H9 (cell line): ENCODE measurements around the gene OMP. TPM values are rescaled to one million over a fixed set of nuclear protein-coding genes. Genes with fewer than 3 reads are reported as not detected.

Experiments used
- DNase-seq: peaks from one replicate; pipeline ENCODE4 v3.0.0-alpha.2; 2017
- H2AFZ ChIP-seq: one replicate; pipeline ENCODE4 v1.6.1; 2013; ENCODE audit warnings: mild to moderate bottlenecking, low read length, control low read depth, moderate library complexity
- H2AK5ac ChIP-seq: 2 replicates; pipeline ENCODE4 v1.6.1; 2013; ENCODE audit warnings: low read length, control low read depth, mixed read lengths; ENCODE audit not compliant: insufficient read length
- H2BK120ac ChIP-seq: one replicate; pipeline ENCODE4 v1.6.1; 2013; ENCODE audit warnings: low read depth, mild to moderate bottlenecking, low read length, control low read depth, inconsistent platforms; ENCODE audit not compliant: poor library complexity, severe bottlenecking
- H2BK12ac ChIP-seq: 2 replicates; pipeline ENCODE4 v1.6.1; 2013; ENCODE audit warnings: low read length, control low read depth, mixed read lengths, low read depth; ENCODE audit not compliant: insufficient read length
- H2BK15ac ChIP-seq: 2 replicates; pipeline ENCODE4 v1.6.1; 2013; ENCODE audit warnings: low read depth, low read length, control low read depth
- H2BK20ac ChIP-seq: one replicate; pipeline ENCODE4 v1.6.1; 2013; ENCODE audit warnings: low read depth, mild to moderate bottlenecking, low read length, control low read depth, inconsistent platforms; ENCODE audit not compliant: poor library complexity, severe bottlenecking
- H2BK5ac ChIP-seq: 2 replicates; pipeline ENCODE4 v1.6.1; 2013; ENCODE audit warnings: low read length, control low read depth, mixed read lengths; ENCODE audit not compliant: insufficient read length
- H3K14ac ChIP-seq: 2 replicates; pipeline ENCODE4 v1.6.1; 2013; ENCODE audit warnings: low read length, control low read depth; ENCODE audit not compliant: insufficient read depth
- H3K18ac ChIP-seq: 2 replicates; pipeline ENCODE4 v1.6.1; 2013; ENCODE audit warnings: low read depth, mild to moderate bottlenecking, mixed read lengths, low read length, control low read depth; ENCODE audit not compliant: insufficient read length
- H3K23ac ChIP-seq: 2 replicates; pipeline ENCODE4 v1.6.1; 2013; ENCODE audit warnings: low read length, control low read depth, mixed read lengths, low read depth; ENCODE audit not compliant: insufficient read length
- H3K23me2 ChIP-seq: 2 replicates; pipeline ENCODE4 v1.6.1; 2013; ENCODE audit warnings: low read depth, mild to moderate bottlenecking, mixed read lengths, low read length, control low read depth; ENCODE audit not compliant: insufficient read length, poor library complexity, severe bottlenecking
- H3K27ac ChIP-seq: 2 replicates; pipeline ENCODE4 v1.5.1; 2013; ENCODE audit warnings: low read length, control low read depth, mixed read lengths, low read depth; ENCODE audit not compliant: insufficient read length
- H3K27me3 ChIP-seq: 2 replicates; pipeline ENCODE4 v1.6.1; 2013; ENCODE audit warnings: low read length, control low read depth, inconsistent platforms; ENCODE audit not compliant: insufficient read depth
- H3K4ac ChIP-seq: 2 replicates; pipeline ENCODE4 v1.6.1; 2013; ENCODE audit warnings: low read depth, mild to moderate bottlenecking, control low read depth, inconsistent platforms, low read length, moderate library complexity
- H3K4me1 ChIP-seq: 2 replicates; pipeline ENCODE4 v1.6.1; 2013; ENCODE audit warnings: low read length, control low read depth, inconsistent platforms; ENCODE audit not compliant: insufficient read depth
- H3K4me2 ChIP-seq: 2 replicates; pipeline ENCODE4 v1.6.1; 2013; ENCODE audit warnings: low read length, control low read depth, mixed read lengths; ENCODE audit not compliant: insufficient read length, insufficient read depth
- H3K56ac ChIP-seq: 2 replicates; pipeline ENCODE4 v1.6.1; 2013; ENCODE audit warnings: low read depth, mild to moderate bottlenecking, mixed read lengths, low read length, control low read depth; ENCODE audit not compliant: insufficient read length
- H3K79me1 ChIP-seq: 2 replicates; pipeline ENCODE4 v1.6.1; 2013; ENCODE audit warnings: low read depth, mild to moderate bottlenecking, moderate library complexity, low read length, control low read depth, inconsistent platforms; ENCODE audit not compliant: insufficient read depth, poor library complexity, severe bottlenecking
- H3K79me2 ChIP-seq: 2 replicates; pipeline ENCODE4 v1.6.1; 2013; ENCODE audit warnings: low read length, control low read depth, inconsistent platforms; ENCODE audit not compliant: insufficient read depth
- H3K9ac ChIP-seq: 2 replicates; pipeline ENCODE4 v1.6.1; 2013; ENCODE audit warnings: low read length, control low read depth, mixed read lengths; ENCODE audit not compliant: insufficient read length; ENCODE audit errors: extremely low read depth
- H3K9me3 ChIP-seq: one replicate; pipeline ENCODE4 v1.6.1; 2013; ENCODE audit warnings: low read depth, low read length, inconsistent platforms; ENCODE audit not compliant: control insufficient read depth
- H3T11ph ChIP-seq: one replicate; pipeline ENCODE4 v1.6.1; 2013; ENCODE audit warnings: mild to moderate bottlenecking, low read length, control low read depth, inconsistent platforms
- H4K20me1 ChIP-seq: one replicate; pipeline ENCODE4 v1.6.1; 2013; ENCODE audit not compliant: control insufficient read depth, insufficient read length, insufficient read depth
- H4K5ac ChIP-seq: 2 replicates; pipeline ENCODE4 v1.6.1; 2013; ENCODE audit warnings: low read depth, mild to moderate bottlenecking, mixed read lengths, low read length, control low read depth; ENCODE audit not compliant: insufficient read length
- H4K8ac ChIP-seq: replicated peaks from 2 replicates; pipeline ENCODE4 v1.6.1; 2013; ENCODE audit warnings: low read length, control low read depth, mixed read lengths, low read depth; ENCODE audit not compliant: insufficient read length
- H4K91ac ChIP-seq: 2 replicates; pipeline ENCODE4 v1.6.1; 2013; ENCODE audit warnings: low read depth, mild to moderate bottlenecking, moderate library complexity, mixed read lengths, low read length, control low read depth; ENCODE audit not compliant: insufficient read length
- H3K27ac Mint-ChIP-seq, 3 experiments: 2 replicates in 2 of 3; 3 replicates in 1 of 3; pipeline ENCODE4 v1.8.0; 2020 to 2021; ENCODE audit warnings: mixed read lengths in 3 of 3, mild to moderate bottlenecking in 1 of 3, moderate library complexity in 1 of 3
- H3K27me3 Mint-ChIP-seq: 2 replicates; pipeline ENCODE4 v1.8.0; 2021; ENCODE audit warnings: low read depth, mild to moderate bottlenecking, moderate library complexity, mixed read lengths
- H3K36me3 Mint-ChIP-seq, 3 experiments: 2 replicates in 2 of 3; 3 replicates in 1 of 3; pipeline ENCODE4 v1.8.0; 2020 to 2021; ENCODE audit warnings: low read depth in 3 of 3, mixed read lengths in 3 of 3; ENCODE audit not compliant: insufficient read depth in 1 of 3
- H3K4me1 Mint-ChIP-seq, 2 experiments: 2 replicates each; pipeline ENCODE4 v1.8.0; 2020; ENCODE audit warnings: mixed read lengths in 2 of 2
- H3K4me3 Mint-ChIP-seq, 2 experiments: 2 replicates in 1 of 2; 3 replicates in 1 of 2; pipeline ENCODE4 v1.8.0; 2020 to 2021; ENCODE audit warnings: mild to moderate bottlenecking in 2 of 2, mixed read lengths in 2 of 2, moderate library complexity in 1 of 2
- H3K9me3 Mint-ChIP-seq, 2 experiments: 2 replicates in 1 of 2; 3 replicates in 1 of 2; pipeline ENCODE4 v1.8.0; 2020; ENCODE audit warnings: mild to moderate bottlenecking in 2 of 2, mixed read lengths in 2 of 2, moderate library complexity in 1 of 2
- CTCF ChIP-seq: fragments of 200-600 bp; sonication (generic); conservative IDR thresholded peaks from 3 replicates; pipeline ENCODE4 v1.8.0; 2021; ENCODE audit warnings: antibody characterized with exemption, mild to moderate bottlenecking
- whole genome bisulfite sequencing: extraction: QIAGEN DNeasy Blood & Tissue Kit; methylation state at CpG from one replicate; pipeline ENCODE4 v1.1.7; 2013; ENCODE audit warnings: missing lambda C conversion rate, low lambda C conversion rate, mixed read lengths; ENCODE audit not compliant: insufficient read length; ENCODE audit errors: extremely low coverage; 5-methylcytosine and 5-hydroxymethylcytosine counted together
- total RNA-seq: library from RNA; stranded (reverse); gene quantifications from 2 replicates; pipeline ENCODE4 v1.2.1, GENCODE V29; 2021

OMP gene
- total RNA-seq, 1 experiment from 2014 or later: not detected

- Histone ChIP-seq H2BK120ac (no peak overlapping the region), H3K27ac (no peak overlapping the region), H2BK12ac (no peak overlapping the region), H3T11ph (no peak overlapping the region), H2AFZ (no peak overlapping the region), H4K5ac (no peak overlapping the region), H2BK20ac (no peak overlapping the region), H3K27me3 (no peaks in the 10 kb centered on the region), H3K79me1 (no peaks in the 10 kb centered on the region), H3K14ac (no peak overlapping the region), H3K18ac (no peak overlapping the region), H3K9me3 (no peaks in the 10 kb centered on the region), H4K8ac (no peak overlapping the region), H3K4ac (no peak overlapping the region), H2BK15ac (no peak overlapping the region), H3K9ac (no peak overlapping the region), H3K4me1 (no peaks in the 10 kb centered on the region; the same call in 1 of the 2 replicates), H3K23me2 (peaks cover under 1% of the 10 kb centered on the region), H3K56ac (no peak overlapping the region), H3K23ac (no peak overlapping the region), H4K20me1 (peaks cover under 1% of the 10 kb centered on the region), H2BK5ac (no peak overlapping the region), H3K4me2 (no peak overlapping the region), H3K79me2 (no peaks in the 10 kb centered on the region), H2AK5ac (no peak overlapping the region), H4K91ac (no peak overlapping the region)
- peaks cover 15% of the 10 kb centered on the region for H3K27me3 Mint-ChIP-seq
- no CpG with 5 or more reads among the region's 11 CpGs for WGBS
- TF ChIP-seq CTCF: no peak
- peak overlapping the region in 1 of 3 experiments; percentile 29; a peak in 1 of 7 replicates for H3K27ac Mint-ChIP-seq
- H3K36me3 Mint-ChIP-seq: no peaks in the 10 kb centered on the region
- no peak overlapping the region for H3K4me3 Mint-ChIP-seq
- H3K9me3 Mint-ChIP-seq: no peaks in the 10 kb centered on the region
- H3K4me1 Mint-ChIP-seq: peaks cover 17 to 24% of the 10 kb centered on the region in 2 experiments
- no peak for DNase-seq
Measured at GRCh38 chr11:77142091-77142975, 39.7 kb downstream of the OMP start.
